Osteoblast (primary cell): ENCODE results near the gene ACAN. TPM values are rescaled to one million over a fixed set of nuclear protein-coding genes. Genes with fewer than 3 reads are reported as not detected.
A peak's percentile ranks its signal among the peaks of the same experiment; 100 is the strongest.

ENCODE experiments used
- DNase-seq: peaks from one replicate; pipeline ENCODE4 v3.0.0; 2011; ENCODE audit warnings: low spot score, mixed read lengths; ENCODE audit not compliant: insufficient read length; ENCODE audit errors: missing footprints
- H2AFZ ChIP-seq: 2 replicates; pipeline ENCODE4 v1.6.0; 2011; ENCODE audit warnings: mild to moderate bottlenecking, low read length
- H3K27ac ChIP-seq: 2 replicates; pipeline ENCODE4 v1.5.1; 2011; ENCODE audit warnings: mild to moderate bottlenecking, low read depth, low read length, moderate library complexity
- H3K27me3 ChIP-seq: 2 replicates; pipeline ENCODE4 v1.6.0; 2012; ENCODE audit warnings: mild to moderate bottlenecking, control low read depth, inconsistent platforms, low read length, moderate library complexity; ENCODE audit not compliant: insufficient read depth
- H3K36me3 ChIP-seq: 2 replicates; pipeline ENCODE4 v1.5.1; 2011; ENCODE audit warnings: mild to moderate bottlenecking, low read length, control low read depth, moderate library complexity; ENCODE audit not compliant: insufficient read depth
- H3K4me1 ChIP-seq: 2 replicates; pipeline ENCODE4 v1.5.1; 2011; ENCODE audit warnings: mild to moderate bottlenecking, low read length, control low read depth, moderate library complexity; ENCODE audit not compliant: insufficient read depth
- H3K4me2 ChIP-seq: 2 replicates; pipeline ENCODE4 v1.6.0; 2011; ENCODE audit warnings: mild to moderate bottlenecking, low read length; ENCODE audit not compliant: insufficient read depth
- H3K4me3 ChIP-seq: fragments of 200-600 bp; sonication (generic); 3 replicates; pipeline ENCODE4 v1.5.1; 2012; ENCODE audit warnings: mild to moderate bottlenecking, low read length, inconsistent platforms; ENCODE audit not compliant: insufficient read depth
- H3K79me2 ChIP-seq: 2 replicates; pipeline ENCODE4 v1.6.0; 2012; ENCODE audit warnings: mild to moderate bottlenecking, low read length, control low read depth, inconsistent platforms; ENCODE audit not compliant: insufficient read depth
- H3K9me3 ChIP-seq: 2 replicates; pipeline ENCODE4 v1.5.1; 2011; ENCODE audit warnings: low read depth, low read length, control low read depth
- H4K20me1 ChIP-seq: 2 replicates; pipeline ENCODE4 v1.6.0; 2012; ENCODE audit warnings: mild to moderate bottlenecking, low read length, control low read depth; ENCODE audit not compliant: insufficient read depth
- total RNA-seq: library from RNA; depleted of rRNA; stranded (reverse); fragments of >200 nt; gene quantifications from 2 replicates; pipeline ENCODE4 v1.2.3, GENCODE V29; 2012
- TF ChIP-seq, protein P1 (sequence below): IDR thresholded peaks from 2 replicates; pipeline ENCODE4 v1.5.1; 2011; ENCODE audit warnings: mild to moderate bottlenecking, low read depth, low read length, moderate library complexity; ENCODE audit errors: extremely low read depth

The ACAN gene
- total RNA-seq, 1 donor: 12.7 TPM

DNA sequence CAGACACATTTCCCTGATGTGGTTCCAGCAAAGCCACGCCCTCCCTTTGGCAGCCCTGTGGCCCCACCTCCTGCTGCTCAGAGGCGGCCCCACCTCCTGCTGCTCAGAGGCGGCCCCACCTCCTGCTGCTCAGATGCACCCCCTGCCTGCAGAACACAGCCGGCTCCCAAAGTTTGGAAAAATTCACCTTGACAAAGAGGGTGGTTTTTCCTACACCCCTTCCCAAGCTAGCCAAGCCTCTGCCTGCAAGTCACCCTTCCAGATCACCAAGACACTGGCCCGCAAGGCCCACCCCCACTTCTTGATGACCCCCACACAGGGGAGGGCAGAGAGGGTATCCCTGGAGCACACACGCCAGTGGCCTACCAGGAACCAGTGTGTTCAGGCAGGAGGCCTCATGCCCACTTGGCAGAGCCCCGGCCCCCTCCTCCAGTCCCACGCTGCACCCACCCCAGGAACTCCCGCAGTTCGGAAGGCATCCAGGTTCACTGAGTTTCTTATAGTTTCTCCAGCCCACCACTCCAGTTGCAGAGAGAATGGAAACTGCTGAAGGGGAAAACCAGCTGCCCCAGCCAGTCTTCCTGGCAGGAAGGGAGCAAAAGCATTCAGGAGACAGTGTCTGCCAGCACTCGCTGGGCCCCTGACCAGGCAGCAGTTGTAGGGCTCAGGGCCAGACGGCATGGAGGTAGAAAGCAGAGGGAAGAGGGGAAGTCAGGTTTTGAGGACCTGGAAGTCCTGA, 94.4 kb downstream of the ACAN start:
- H2AFZ ChIP-seq: no peak overlapping the region
- peaks cover 10% of the 10 kb centered on the region for H3K79me2 ChIP-seq
- TF ChIP-seq, protein P1, sequence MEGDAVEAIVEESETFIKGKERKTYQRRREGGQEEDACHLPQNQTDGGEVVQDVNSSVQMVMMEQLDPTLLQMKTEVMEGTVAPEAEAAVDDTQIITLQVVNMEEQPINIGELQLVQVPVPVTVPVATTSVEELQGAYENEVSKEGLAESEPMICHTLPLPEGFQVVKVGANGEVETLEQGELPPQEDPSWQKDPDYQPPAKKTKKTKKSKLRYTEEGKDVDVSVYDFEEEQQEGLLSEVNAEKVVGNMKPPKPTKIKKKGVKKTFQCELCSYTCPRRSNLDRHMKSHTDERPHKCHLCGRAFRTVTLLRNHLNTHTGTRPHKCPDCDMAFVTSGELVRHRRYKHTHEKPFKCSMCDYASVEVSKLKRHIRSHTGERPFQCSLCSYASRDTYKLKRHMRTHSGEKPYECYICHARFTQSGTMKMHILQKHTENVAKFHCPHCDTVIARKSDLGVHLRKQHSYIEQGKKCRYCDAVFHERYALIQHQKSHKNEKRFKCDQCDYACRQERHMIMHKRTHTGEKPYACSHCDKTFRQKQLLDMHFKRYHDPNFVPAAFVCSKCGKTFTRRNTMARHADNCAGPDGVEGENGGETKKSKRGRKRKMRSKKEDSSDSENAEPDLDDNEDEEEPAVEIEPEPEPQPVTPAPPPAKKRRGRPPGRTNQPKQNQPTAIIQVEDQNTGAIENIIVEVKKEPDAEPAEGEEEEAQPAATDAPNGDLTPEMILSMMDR: peak; percentile 63
- H3K4me1 ChIP-seq: peaks cover 33% of the 10 kb centered on the region
- H3K4me3 ChIP-seq: no peak overlapping the region
- no peaks in the 10 kb centered on the region for H3K27me3 ChIP-seq
- H3K9me3 ChIP-seq: no peaks in the 10 kb centered on the region
- peak overlapping the region; percentile 59 for H3K4me2 ChIP-seq
- H3K27ac ChIP-seq: no peak overlapping the region
- DNase-seq: peak; percentile 96
- H3K36me3 ChIP-seq: peaks cover 39% of the 10 kb centered on the region
- peaks cover 26% of the 10 kb centered on the region for H4K20me1 ChIP-seq

- Histone ChIP-seq H4K20me1 (peaks cover 31% of the 10 kb centered on the region), H3K4me3 (no peak overlapping the region), H3K27ac (no peak overlapping the region), H3K79me2 (peaks cover 12% of the 10 kb centered on the region), H3K4me1 (peaks cover 33% of the 10 kb centered on the region), H3K36me3 (peaks cover 49% of the 10 kb centered on the region), H3K27me3 (no peaks in the 10 kb centered on the region), H3K4me2 (no peak overlapping the region), H3K9me3 (no peaks in the 10 kb centered on the region), H2AFZ (no peak overlapping the region)
- TF ChIP-seq, protein P1: no peak
- DNase-seq: peak; percentile 36
Observed at GRCh38 chr15:88898736-88899135, 95.5 kb downstream of the ACAN start.

GRCh38 chr15:88899251-88899650, 96.0 kb downstream of the ACAN start:
- no peaks in the 10 kb centered on the region for H3K9me3 ChIP-seq
- H3K4me3 ChIP-seq: no peak overlapping the region
- no peak overlapping the region for H3K4me2 ChIP-seq
- DNase-seq: no peak
- no peaks in the 10 kb centered on the region for H3K27me3 ChIP-seq
- H3K27ac ChIP-seq: peak overlapping the region; percentile 12
- H3K36me3 ChIP-seq: peaks cover 54% of the 10 kb centered on the region
- peaks cover 33% of the 10 kb centered on the region for H3K4me1 ChIP-seq
- TF ChIP-seq, protein P1: no peak
- peaks cover 13% of the 10 kb centered on the region for H3K79me2 ChIP-seq
- peaks cover 32% of the 10 kb centered on the region for H4K20me1 ChIP-seq
- no peak overlapping the region for H2AFZ ChIP-seq

DNA sequence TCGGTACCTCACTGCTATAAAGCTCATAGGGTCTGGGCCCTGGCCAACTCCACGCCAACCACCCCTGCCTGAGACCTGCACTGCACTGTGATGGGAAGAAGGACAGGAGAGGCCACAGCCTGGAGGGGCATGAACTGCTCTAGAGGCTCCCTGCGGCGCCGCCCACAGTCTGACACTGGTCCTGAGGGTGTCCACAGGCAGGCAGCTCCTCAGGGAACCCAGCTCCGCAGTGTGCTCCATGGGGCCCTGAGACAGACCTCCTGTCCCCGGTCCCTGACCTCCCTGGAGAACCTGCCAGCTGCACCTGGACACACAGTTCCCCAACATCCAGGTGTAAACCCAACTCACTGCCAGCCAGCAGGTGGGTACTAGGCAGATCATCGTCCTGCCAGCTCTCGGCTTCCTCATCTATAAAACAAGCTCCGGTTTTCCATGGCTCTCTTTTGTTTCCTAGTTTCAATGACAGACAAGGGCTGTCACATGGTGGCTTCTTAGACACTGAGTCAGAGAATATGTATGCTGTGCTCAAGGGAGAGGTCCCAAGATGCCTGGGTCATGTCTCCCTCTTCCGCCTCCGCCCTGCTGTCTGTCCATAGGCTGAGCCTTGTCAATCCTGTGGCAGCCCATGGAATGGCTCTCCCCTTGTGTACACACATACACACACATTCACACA, 97.2 kb downstream of the ACAN start:
- Histone ChIP-seq H2AFZ (no peak overlapping the region), H3K9me3 (no peaks in the 10 kb centered on the region), H3K27me3 (no peaks in the 10 kb centered on the region), H3K4me3 (no peak overlapping the region), H3K27ac (peak overlapping the region; percentile 74), H4K20me1 (peaks cover 34% of the 10 kb centered on the region), H3K4me2 (no peak overlapping the region), H3K4me1 (peaks cover 30% of the 10 kb centered on the region), H3K36me3 (peaks cover 64% of the 10 kb centered on the region), H3K79me2 (peaks cover 20% of the 10 kb centered on the region)
- peak; percentile 89 for DNase-seq
- TF ChIP-seq, protein P1: no peak
